GM23338 (cell line): ENCODE measurements around the gene ADAMTS17. TPM values are rescaled to one million over a fixed set of nuclear protein-coding genes. Genes with fewer than 3 reads are reported as not detected.

Experiments used
- ATAC-seq: fragments of 200-7000 bp; cut with Tn5 transposase; 3 replicates; pipeline ENCODE4 v1.9.1; 2020
- DNase-seq: peaks from one replicate; pipeline ENCODE4 v3.0.0-alpha.2; 2015; ENCODE audit warnings: low spot score
- H2AFZ ChIP-seq: fragments of 200-600 bp; sonication (generic); 2 replicates; pipeline ENCODE4 v1.8.0; 2016; ENCODE audit warnings: antibody characterized with exemption, mild to moderate bottlenecking, moderate library complexity
- H3F3A ChIP-seq: fragments of 200-600 bp; sonication (generic); replicated peaks from 2 replicates; pipeline ENCODE4 v1.8.0; 2017; ENCODE audit warnings: antibody characterized with exemption, mixed run types, low read depth
- H3K27ac ChIP-seq: fragments of 200-600 bp; sonication (generic); 2 replicates; pipeline ENCODE4 v1.6.1; 2016; ENCODE audit warnings: low read depth
- H3K27me3 ChIP-seq: fragments of 200-600 bp; sonication (generic); 2 replicates; pipeline ENCODE4 v1.8.0; 2016; ENCODE audit warnings: mild to moderate bottlenecking, mixed run types, moderate library complexity; ENCODE audit not compliant: insufficient read depth
- H3K36me3 ChIP-seq: fragments of 200-600 bp; sonication (generic); 2 replicates; pipeline ENCODE4 v1.8.0; 2016; ENCODE audit warnings: mild to moderate bottlenecking; ENCODE audit not compliant: insufficient read depth
- H3K4me1 ChIP-seq: fragments of 200-600 bp; sonication (generic); 2 replicates; pipeline ENCODE4 v1.8.0; 2016; ENCODE audit warnings: mild to moderate bottlenecking, moderate library complexity; ENCODE audit not compliant: insufficient read depth
- H3K4me2 ChIP-seq: fragments of 200-600 bp; sonication (generic); 2 replicates; pipeline ENCODE4 v1.7.1; 2017; ENCODE audit warnings: mixed run types
- H3K4me3 ChIP-seq: fragments of 200-600 bp; sonication (generic); 2 replicates; pipeline ENCODE4 v1.6.1; 2016; ENCODE audit warnings: mixed run types
- H3K79me2 ChIP-seq: fragments of 200-600 bp; sonication (generic); replicated peaks from 2 replicates; pipeline ENCODE4 v1.8.0; 2017; ENCODE audit warnings: mild to moderate bottlenecking; ENCODE audit not compliant: insufficient read depth
- H3K9me2 ChIP-seq: fragments of 200-600 bp; sonication (generic); 2 replicates; pipeline ENCODE4 v1.8.0; 2017; ENCODE audit not compliant: insufficient read depth
- H4K20me1 ChIP-seq: fragments of 200-600 bp; sonication (generic); replicated peaks from 2 replicates; pipeline ENCODE4 v1.8.0; 2017; ENCODE audit warnings: mild to moderate bottlenecking; ENCODE audit not compliant: insufficient read depth
- H3K27ac Mint-ChIP-seq: 2 replicates; pipeline ENCODE4 v1.8.0; 2020; ENCODE audit warnings: inconsistent platforms, mild to moderate bottlenecking, moderate library complexity, mixed read lengths
- H3K27me3 Mint-ChIP-seq: 3 replicates; pipeline ENCODE4 v1.8.0; 2022; ENCODE audit warnings: low read depth, mild to moderate bottlenecking, moderate library complexity, mixed read lengths, inconsistent platforms; ENCODE audit not compliant: insufficient read depth, poor library complexity
- H3K36me3 Mint-ChIP-seq: 3 replicates; pipeline ENCODE4 v1.8.0; 2021; ENCODE audit warnings: low read depth, mild to moderate bottlenecking, inconsistent platforms, moderate library complexity, mixed read lengths
- H3K4me1 Mint-ChIP-seq: 3 replicates; pipeline ENCODE4 v1.8.0; 2020; ENCODE audit warnings: mild to moderate bottlenecking, inconsistent platforms, mixed read lengths
- H3K4me3 Mint-ChIP-seq: 3 replicates; pipeline ENCODE4 v1.8.0; 2021; ENCODE audit warnings: moderate library complexity, mild to moderate bottlenecking, inconsistent platforms, mixed read lengths
- H3K9me3 Mint-ChIP-seq: 3 replicates; pipeline ENCODE4 v1.8.0; 2020; ENCODE audit warnings: moderate library complexity, mild to moderate bottlenecking, inconsistent platforms, mixed read lengths
- CREB1 ChIP-seq: fragments of 250-450 bp; sonication (Bioruptor Pico); IDR thresholded peaks from 2 replicates; pipeline ENCODE4 v1.5.0; 2020; ENCODE audit warnings: low read depth, mild to moderate bottlenecking, moderate library complexity
- EZH2 ChIP-seq: fragments of 200-600 bp; sonication (generic); IDR thresholded peaks from one replicate; pipeline ENCODE4 v1.8.0; 2017; ENCODE audit warnings: antibody characterized with exemption, mild to moderate bottlenecking, low read depth; ENCODE audit not compliant: unreplicated experiment
- NANOG ChIP-seq: IDR thresholded peaks from 2 replicates; pipeline ENCODE4 v1.6.1; 2016; ENCODE audit warnings: antibody characterized with exemption, borderline replicate concordance
- REST ChIP-seq: IDR thresholded peaks from one replicate; pipeline ENCODE4 v1.6.1; 2018; ENCODE audit warnings: antibody characterized with exemption; ENCODE audit not compliant: unreplicated experiment
- STAT1 ChIP-seq: IDR thresholded peaks from one replicate; pipeline ENCODE4 v1.6.1; 2016; ENCODE audit warnings: antibody characterized with exemption; ENCODE audit not compliant: unreplicated experiment
- ZNF114 ChIP-seq: fragments of 250-450 bp; sonication (Bioruptor Pico); IDR thresholded peaks from 2 replicates; pipeline ENCODE4 v1.5.0; 2020; ENCODE audit warnings: mild to moderate bottlenecking, moderate library complexity
- polyA plus RNA-seq: library from polyadenylated mRNA; unstranded; fragments of >200 nt; fragmentation: Nextera tagmentation; extraction: Ambion mirVana; gene quantifications from 2 replicates; pipeline ENCODE4 v1.2.1, GENCODE V29; 2016
- total RNA-seq: library from RNA; depleted of rRNA; stranded (reverse); fragments of >200 nt; shearing (Covaris generic); gene quantifications from 2 replicates; pipeline ENCODE4 v1.2.3, GENCODE V29; 2014
- TF ChIP-seq, protein P1 (sequence below), 2 experiments: fragments of 200-600 bp in 1 of 2; sonication (generic) in 1 of 2; conservative IDR thresholded peaks; 2 replicates each; pipeline versions ENCODE4 v1.5.1 to v1.6.1; 2016 to 2017; ENCODE audit warnings: antibody characterized with exemption in 2 of 2, low read depth in 2 of 2, mild to moderate bottlenecking in 2 of 2, moderate library complexity in 1 of 2
- TF ChIP-seq, protein P2 (sequence below): IDR thresholded peaks from 2 replicates; pipeline ENCODE4 v1.6.1; 2016; ENCODE audit warnings: antibody characterized with exemption
- TF ChIP-seq, protein P3 (sequence below): fragments of 250-450 bp; sonication (Bioruptor Pico); IDR thresholded peaks from 2 replicates; pipeline ENCODE4 v1.5.0; 2020; ENCODE audit warnings: mild to moderate bottlenecking, moderate library complexity

ADAMTS17 gene
- total and polyA plus RNA-seq, 2 experiments from 2014 or later: 0.60 to 3.8 TPM

- no peak for TF ChIP-seq REST
- no peak for TF ChIP-seq ZNF114
- TF ChIP-seq, protein P1, sequence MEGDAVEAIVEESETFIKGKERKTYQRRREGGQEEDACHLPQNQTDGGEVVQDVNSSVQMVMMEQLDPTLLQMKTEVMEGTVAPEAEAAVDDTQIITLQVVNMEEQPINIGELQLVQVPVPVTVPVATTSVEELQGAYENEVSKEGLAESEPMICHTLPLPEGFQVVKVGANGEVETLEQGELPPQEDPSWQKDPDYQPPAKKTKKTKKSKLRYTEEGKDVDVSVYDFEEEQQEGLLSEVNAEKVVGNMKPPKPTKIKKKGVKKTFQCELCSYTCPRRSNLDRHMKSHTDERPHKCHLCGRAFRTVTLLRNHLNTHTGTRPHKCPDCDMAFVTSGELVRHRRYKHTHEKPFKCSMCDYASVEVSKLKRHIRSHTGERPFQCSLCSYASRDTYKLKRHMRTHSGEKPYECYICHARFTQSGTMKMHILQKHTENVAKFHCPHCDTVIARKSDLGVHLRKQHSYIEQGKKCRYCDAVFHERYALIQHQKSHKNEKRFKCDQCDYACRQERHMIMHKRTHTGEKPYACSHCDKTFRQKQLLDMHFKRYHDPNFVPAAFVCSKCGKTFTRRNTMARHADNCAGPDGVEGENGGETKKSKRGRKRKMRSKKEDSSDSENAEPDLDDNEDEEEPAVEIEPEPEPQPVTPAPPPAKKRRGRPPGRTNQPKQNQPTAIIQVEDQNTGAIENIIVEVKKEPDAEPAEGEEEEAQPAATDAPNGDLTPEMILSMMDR (conservative IDR thresholded peaks at IDR 0.05; ENCODE audit: low read depth in 2 of 2): no peak
- TF ChIP-seq, protein P2, sequence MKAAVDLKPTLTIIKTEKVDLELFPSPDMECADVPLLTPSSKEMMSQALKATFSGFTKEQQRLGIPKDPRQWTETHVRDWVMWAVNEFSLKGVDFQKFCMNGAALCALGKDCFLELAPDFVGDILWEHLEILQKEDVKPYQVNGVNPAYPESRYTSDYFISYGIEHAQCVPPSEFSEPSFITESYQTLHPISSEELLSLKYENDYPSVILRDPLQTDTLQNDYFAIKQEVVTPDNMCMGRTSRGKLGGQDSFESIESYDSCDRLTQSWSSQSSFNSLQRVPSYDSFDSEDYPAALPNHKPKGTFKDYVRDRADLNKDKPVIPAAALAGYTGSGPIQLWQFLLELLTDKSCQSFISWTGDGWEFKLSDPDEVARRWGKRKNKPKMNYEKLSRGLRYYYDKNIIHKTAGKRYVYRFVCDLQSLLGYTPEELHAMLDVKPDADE: no peak
- no peak for TF ChIP-seq STAT1
- TF ChIP-seq CREB1 (CRISPR knock-in tag): no peak
Observed at GRCh38 chr15:100284701-100285100, 57.1 kb downstream of the ADAMTS17 start (continued).

DNA sequence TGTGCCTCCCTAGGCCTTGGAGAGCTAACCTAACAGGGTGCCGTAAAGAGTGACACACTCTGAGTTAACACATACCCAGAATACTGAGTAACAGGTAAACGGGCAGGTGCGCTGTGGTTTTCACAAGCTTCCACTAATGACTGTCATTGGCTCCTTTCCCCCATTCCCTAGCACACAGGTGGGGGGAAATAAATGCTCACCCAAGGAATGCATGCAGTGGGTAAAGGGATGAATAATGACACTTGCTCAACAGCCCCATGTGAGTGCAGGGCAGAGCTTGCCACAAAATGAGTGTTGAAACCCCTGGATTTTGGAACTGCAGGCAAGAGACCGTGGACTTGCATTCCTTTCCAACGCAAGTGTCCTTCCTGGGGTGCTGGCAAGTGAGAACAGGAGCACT, 57.6 kb downstream of the ADAMTS17 start:
- H3K9me3 Mint-ChIP-seq: no peaks in the 10 kb centered on the region; the same call in 2 of the 3 replicates

More for the DNA sequence above, 57.6 kb downstream of the ADAMTS17 start:
- Histone ChIP-seq H3K27ac (no peak overlapping the region), H3K4me3 (no peak overlapping the region), H3F3A (no peaks in the 10 kb centered on the region), H3K4me1 (no peaks in the 10 kb centered on the region), H3K9me2 (peaks cover 5% of the 10 kb centered on the region; the same call in 1 of the 2 replicates), H3K27me3 (no peaks in the 10 kb centered on the region), H3K79me2 (no peaks in the 10 kb centered on the region), H3K36me3 (no peaks in the 10 kb centered on the region), H3K4me2 (no peak overlapping the region), H4K20me1 (no peaks in the 10 kb centered on the region), H2AFZ (no peak overlapping the region)
- DNase-seq (no peak), ATAC-seq (no peak)
- no peaks in the 10 kb centered on the region; the same call in 2 of the 3 replicates for H3K4me1 Mint-ChIP-seq
- H3K36me3 Mint-ChIP-seq: no peaks in the 10 kb centered on the region; the same call in 2 of the 3 replicates
- H3K27me3 Mint-ChIP-seq: peaks cover 5% of the 10 kb centered on the region
- H3K4me3 Mint-ChIP-seq: no peak overlapping the region
- H3K27ac Mint-ChIP-seq: no peak overlapping the region
- TF ChIP-seq, protein P1 (conservative IDR thresholded peaks at IDR 0.05; ENCODE audit: low read depth in 2 of 2): no peak
- TF ChIP-seq EZH2 (no peak), NANOG (no peak)
- TF ChIP-seq, protein P3, sequence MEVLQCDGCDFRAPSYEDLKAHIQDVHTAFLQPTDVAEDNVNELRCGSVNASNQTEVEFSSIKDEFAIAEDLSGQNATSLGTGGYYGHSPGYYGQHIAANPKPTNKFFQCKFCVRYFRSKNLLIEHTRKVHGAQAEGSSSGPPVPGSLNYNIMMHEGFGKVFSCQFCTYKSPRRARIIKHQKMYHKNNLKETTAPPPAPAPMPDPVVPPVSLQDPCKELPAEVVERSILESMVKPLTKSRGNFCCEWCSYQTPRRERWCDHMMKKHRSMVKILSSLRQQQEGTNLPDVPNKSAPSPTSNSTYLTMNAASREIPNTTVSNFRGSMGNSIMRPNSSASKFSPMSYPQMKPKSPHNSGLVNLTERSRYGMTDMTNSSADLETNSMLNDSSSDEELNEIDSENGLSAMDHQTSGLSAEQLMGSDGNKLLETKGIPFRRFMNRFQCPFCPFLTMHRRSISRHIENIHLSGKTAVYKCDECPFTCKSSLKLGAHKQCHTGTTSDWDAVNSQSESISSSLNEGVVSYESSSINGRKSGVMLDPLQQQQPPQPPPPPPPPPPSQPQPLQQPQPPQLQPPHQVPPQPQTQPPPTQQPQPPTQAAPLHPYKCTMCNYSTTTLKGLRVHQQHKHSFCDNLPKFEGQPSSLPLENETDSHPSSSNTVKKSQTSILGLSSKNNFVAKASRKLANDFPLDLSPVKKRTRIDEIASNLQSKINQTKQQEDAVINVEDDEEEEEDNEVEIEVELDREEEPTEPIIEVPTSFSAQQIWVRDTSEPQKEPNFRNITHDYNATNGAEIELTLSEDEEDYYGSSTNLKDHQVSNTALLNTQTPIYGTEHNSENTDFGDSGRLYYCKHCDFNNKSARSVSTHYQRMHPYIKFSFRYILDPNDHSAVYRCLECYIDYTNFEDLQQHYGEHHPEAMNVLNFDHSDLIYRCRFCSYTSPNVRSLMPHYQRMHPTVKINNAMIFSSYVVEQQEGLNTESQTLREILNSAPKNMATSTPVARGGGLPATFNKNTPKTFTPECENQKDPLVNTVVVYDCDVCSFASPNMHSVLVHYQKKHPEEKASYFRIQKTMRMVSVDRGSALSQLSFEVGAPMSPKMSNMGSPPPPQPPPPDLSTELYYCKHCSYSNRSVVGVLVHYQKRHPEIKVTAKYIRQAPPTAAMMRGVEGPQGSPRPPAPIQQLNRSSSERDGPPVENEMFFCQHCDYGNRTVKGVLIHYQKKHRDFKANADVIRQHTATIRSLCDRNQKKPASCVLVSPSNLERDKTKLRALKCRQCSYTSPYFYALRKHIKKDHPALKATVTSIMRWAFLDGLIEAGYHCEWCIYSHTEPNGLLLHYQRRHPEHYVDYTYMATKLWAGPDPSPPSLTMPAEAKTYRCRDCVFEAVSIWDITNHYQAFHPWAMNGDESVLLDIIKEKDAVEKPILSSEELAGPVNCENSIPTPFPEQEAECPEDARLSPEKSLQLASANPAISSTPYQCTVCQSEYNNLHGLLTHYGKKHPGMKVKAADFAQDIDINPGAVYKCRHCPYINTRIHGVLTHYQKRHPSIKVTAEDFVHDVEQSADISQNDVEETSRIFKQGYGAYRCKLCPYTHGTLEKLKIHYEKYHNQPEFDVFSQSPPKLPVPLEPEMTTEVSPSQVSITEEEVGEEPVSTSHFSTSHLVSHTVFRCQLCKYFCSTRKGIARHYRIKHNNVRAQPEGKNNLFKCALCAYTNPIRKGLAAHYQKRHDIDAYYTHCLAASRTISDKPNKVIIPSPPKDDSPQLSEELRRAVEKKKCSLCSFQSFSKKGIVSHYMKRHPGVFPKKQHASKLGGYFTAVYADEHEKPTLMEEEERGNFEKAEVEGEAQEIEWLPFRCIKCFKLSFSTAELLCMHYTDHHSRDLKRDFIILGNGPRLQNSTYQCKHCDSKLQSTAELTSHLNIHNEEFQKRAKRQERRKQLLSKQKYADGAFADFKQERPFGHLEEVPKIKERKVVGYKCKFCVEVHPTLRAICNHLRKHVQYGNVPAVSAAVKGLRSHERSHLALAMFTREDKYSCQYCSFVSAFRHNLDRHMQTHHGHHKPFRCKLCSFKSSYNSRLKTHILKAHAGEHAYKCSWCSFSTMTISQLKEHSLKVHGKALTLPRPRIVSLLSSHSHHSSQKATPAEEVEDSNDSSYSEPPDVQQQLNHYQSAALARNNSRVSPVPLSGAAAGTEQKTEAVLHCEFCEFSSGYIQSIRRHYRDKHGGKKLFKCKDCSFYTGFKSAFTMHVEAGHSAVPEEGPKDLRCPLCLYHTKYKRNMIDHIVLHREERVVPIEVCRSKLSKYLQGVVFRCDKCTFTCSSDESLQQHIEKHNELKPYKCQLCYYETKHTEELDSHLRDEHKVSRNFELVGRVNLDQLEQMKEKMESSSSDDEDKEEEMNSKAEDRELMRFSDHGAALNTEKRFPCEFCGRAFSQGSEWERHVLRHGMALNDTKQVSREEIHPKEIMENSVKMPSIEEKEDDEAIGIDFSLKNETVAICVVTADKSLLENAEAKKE (CRISPR knock-in tag): no peak
